ENCODE measurements around the gene CIB4. TPM values are rescaled to one million over a fixed set of nuclear protein-coding genes. Genes with fewer than 3 reads are reported as not detected.

Gene CIB4
- total and polyA plus RNA-seq, 7 donors: not detected

DNA sequence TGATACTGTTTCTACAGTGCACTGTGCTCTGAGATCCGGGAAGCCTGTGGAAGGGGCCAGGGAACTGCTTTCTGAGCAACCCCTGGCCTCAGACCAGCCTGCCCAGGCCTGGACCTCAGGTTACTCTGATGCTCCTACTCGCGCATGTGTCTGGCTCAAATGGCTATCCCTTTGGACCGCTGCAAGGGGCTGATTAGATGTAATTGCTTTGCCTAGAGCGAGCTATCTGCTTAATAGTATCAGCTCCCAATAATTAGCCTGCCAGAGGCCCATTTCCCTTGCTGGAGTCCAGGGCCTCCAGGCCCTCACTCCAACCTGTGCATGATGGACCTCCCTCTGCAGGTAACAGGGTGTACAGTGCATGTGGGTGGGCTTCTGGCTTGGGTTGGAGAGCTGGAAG lies 44.2 kb upstream of the CIB4 start:
- TF ChIP-seq POLR2A (IDR thresholded peaks at IDR 0.05) (no peak), EP300 (IDR thresholded peaks at IDR 0.05) (no peak), POLR2AphosphoS5 (IDR thresholded peaks at IDR 0.05) (no peak)
- TF ChIP-seq, protein P1, sequence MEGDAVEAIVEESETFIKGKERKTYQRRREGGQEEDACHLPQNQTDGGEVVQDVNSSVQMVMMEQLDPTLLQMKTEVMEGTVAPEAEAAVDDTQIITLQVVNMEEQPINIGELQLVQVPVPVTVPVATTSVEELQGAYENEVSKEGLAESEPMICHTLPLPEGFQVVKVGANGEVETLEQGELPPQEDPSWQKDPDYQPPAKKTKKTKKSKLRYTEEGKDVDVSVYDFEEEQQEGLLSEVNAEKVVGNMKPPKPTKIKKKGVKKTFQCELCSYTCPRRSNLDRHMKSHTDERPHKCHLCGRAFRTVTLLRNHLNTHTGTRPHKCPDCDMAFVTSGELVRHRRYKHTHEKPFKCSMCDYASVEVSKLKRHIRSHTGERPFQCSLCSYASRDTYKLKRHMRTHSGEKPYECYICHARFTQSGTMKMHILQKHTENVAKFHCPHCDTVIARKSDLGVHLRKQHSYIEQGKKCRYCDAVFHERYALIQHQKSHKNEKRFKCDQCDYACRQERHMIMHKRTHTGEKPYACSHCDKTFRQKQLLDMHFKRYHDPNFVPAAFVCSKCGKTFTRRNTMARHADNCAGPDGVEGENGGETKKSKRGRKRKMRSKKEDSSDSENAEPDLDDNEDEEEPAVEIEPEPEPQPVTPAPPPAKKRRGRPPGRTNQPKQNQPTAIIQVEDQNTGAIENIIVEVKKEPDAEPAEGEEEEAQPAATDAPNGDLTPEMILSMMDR (IDR thresholded peaks at IDR 0.05): no peak
- peak; percentile 41 for DNase-seq
- intact Hi-C loops (cut with DNase I): no loop called here
- 90% methylated on average over 5 of the region's 5 CpGs for WGBS, 2 donors
- H3K36me3 ChIP-seq: no peaks in the 10 kb centered on the region
- no peak overlapping the region for H3K4me3 ChIP-seq
- no peaks in the 10 kb centered on the region for H3K9me3 ChIP-seq
- H3K27ac ChIP-seq: no peak overlapping the region
- no peaks in the 10 kb centered on the region for H3K27me3 ChIP-seq
- H3K4me1 ChIP-seq: peaks cover 0 to 19% (median 9%) of the 10 kb centered on the region in 4 donors

DNA sequence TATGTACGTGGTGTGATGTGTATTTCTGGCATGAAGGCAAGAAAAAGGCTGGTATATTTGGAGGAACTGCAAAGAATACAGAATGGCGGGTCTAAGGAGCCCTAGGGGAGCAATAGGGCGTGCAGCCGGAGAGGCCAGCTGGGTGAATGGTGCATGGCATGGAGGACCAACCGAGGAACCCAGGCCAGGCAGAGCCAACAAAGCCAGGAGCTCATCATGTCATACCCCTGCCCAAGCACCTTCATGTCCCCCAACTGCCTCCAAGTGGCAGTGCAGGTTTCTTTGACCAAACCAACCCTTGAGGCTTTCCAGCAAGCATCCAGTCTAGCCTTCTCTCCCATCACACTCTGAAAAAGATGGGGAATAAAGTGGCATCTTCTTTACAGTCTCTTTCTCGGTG lies 42.4 kb upstream of the CIB4 start:
- DNase-seq: peak; percentile 33
- Histone ChIP-seq H3K36me3 (no peaks in the 10 kb centered on the region), H3K9me3 (no peaks in the 10 kb centered on the region), H3K27ac (no peak overlapping the region), H3K4me1 (peaks cover 0 to 19% (median 9%) of the 10 kb centered on the region in 4 donors), H3K4me3 (no peak overlapping the region), H3K27me3 (no peaks in the 10 kb centered on the region)
- intact Hi-C loops (cut with DNase I): no loop called here
- no peak for TF ChIP-seq POLR2A (IDR thresholded peaks at IDR 0.05)
- TF ChIP-seq POLR2AphosphoS5 (IDR thresholded peaks at IDR 0.05): no peak
- no peak for TF ChIP-seq EP300 (IDR thresholded peaks at IDR 0.05)
- TF ChIP-seq, protein P1 (IDR thresholded peaks at IDR 0.05): no peak
- WGBS, 2 donors: 85 to 90% methylated on average over 6 of the region's 6 CpGs

DNA sequence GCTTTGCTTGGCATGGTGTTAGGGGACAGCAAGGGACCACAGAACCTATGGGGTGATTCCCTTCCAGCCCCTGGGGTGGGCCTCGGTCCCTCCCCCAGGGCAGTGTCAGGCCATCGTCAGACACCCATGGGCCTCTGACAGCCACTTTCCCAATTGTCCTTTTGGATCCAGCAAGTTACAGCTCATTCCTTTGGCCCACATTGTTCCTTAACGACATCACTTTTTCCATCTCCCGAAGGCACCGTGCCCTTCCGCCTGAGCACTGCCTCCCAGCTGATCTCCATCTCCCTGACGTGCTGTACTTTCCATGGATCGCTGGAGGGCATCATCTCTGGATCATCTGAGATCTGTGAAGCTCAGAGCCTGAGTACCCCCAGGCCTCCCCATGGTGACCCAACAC lies 41.0 kb upstream of the CIB4 start:
- TF ChIP-seq POLR2A (IDR thresholded peaks at IDR 0.05): no peak
- no peak for TF ChIP-seq EP300 (IDR thresholded peaks at IDR 0.05)
- no peak for TF ChIP-seq POLR2AphosphoS5 (IDR thresholded peaks at IDR 0.05)
- TF ChIP-seq, protein P1 (IDR thresholded peaks at IDR 0.05): no peak
- H3K27ac ChIP-seq: no peak overlapping the region
- no peaks in the 10 kb centered on the region for H3K27me3 ChIP-seq
- H3K36me3 ChIP-seq: no peaks in the 10 kb centered on the region
- H3K4me1 ChIP-seq: peaks cover 0 to 19% (median 9%) of the 10 kb centered on the region in 4 donors
- WGBS, 2 donors: 85 to 93% methylated on average over 8 of the region's 8 CpGs
- no peaks in the 10 kb centered on the region for H3K9me3 ChIP-seq
- no peak overlapping the region for H3K4me3 ChIP-seq
- peak; percentile 52 for DNase-seq
- intact Hi-C loops (cut with DNase I): no loop called here

DNA sequence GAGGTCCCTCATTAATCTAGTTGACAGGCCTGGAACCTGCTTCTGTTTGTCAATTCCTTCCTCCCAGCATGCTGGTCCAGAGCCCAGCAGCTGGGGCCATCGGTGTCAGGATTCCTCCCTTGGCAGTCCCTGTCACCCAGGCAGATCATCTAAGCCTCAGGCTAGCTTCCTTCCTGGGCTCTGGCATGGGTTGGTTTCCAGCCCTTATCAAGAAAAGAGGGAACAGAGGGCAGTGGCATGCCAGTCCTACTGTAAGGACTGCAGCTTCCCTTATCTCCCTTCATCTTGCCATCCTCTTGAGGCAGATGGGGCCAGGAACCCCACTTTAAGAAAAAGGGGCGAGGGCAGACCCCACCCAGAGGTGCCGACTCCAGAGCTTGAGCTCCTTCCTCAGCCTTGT lies 40.5 kb upstream of the CIB4 start:
- DNase-seq: peak; percentile 25
- TF ChIP-seq EP300 (IDR thresholded peaks at IDR 0.05) (no peak), POLR2AphosphoS5 (IDR thresholded peaks at IDR 0.05) (no peak), POLR2A (IDR thresholded peaks at IDR 0.05) (no peak)
- TF ChIP-seq, protein P1 (IDR thresholded peaks at IDR 0.05): no peak
- H3K9me3 ChIP-seq: no peaks in the 10 kb centered on the region
- H3K36me3 ChIP-seq: no peaks in the 10 kb centered on the region
- intact Hi-C loops (cut with DNase I): no loop called here
- no peak overlapping the region for H3K4me3 ChIP-seq
- no peaks in the 10 kb centered on the region for H3K27me3 ChIP-seq
- no peak overlapping the region for H3K27ac ChIP-seq
- H3K4me1 ChIP-seq: peaks cover 0 to 17% (median 8%) of the 10 kb centered on the region in 4 donors
- WGBS, 2 donors: 81 to 82% methylated on average over 3 of the region's 3 CpGs

DNA sequence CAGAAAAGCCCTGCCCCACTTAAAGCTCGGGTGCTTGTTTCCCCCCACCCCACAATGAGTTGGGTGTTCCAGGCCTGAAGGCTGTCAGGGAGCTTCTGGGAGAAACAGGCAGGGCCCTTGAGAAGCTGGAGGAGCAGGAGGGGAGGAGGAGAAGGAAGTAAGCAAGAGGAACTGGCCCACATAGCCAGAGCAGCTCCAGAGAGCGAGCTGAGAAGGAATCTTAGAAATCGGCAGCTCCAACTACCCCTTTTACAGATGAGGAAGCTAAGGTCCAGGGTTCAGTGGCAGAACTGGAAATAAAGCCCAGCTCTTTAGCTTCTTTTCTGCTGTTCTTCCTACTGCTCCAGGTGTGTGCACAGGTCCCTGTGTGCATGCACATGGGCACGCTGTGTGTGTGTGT lies 38.7 kb upstream of the CIB4 start:
- no peak overlapping the region for H3K4me3 ChIP-seq
- no peaks in the 10 kb centered on the region for H3K9me3 ChIP-seq
- H3K4me1 ChIP-seq: peaks cover 0 to 14% (median 1%) of the 10 kb centered on the region in 4 donors
- H3K36me3 ChIP-seq: no peaks in the 10 kb centered on the region
- no peaks in the 10 kb centered on the region for H3K27me3 ChIP-seq
- no peak overlapping the region for H3K27ac ChIP-seq
- no peak for TF ChIP-seq POLR2AphosphoS5 (IDR thresholded peaks at IDR 0.05)
- TF ChIP-seq, protein P1 (IDR thresholded peaks at IDR 0.05): no peak
- TF ChIP-seq EP300 (IDR thresholded peaks at IDR 0.05): no peak
- no peak for TF ChIP-seq POLR2A (IDR thresholded peaks at IDR 0.05)
- intact Hi-C loops (cut with DNase I): no loop called here
- 70 to 80% methylated on average over 4 of the region's 4 CpGs for WGBS, 2 donors
- no peak for DNase-seq

Measured in sigmoid colon (tissue), 7 donors.